ENCODE data around the gene FADS2. TPM values are rescaled to one million over a fixed set of nuclear protein-coding genes. Genes with fewer than 3 reads are reported as not detected.

The FADS2 gene
- polyA plus RNA-seq, 1 donor from 2014 or later = 145 TPM

- Histone ChIP-seq H3K27ac (ENCODE audit: low read length) (peak overlapping the region; percentile 95), H3K79me2 (replicated peaks; ENCODE audit: insufficient read depth, low read length) (peaks cover 29% of the 10 kb centered on the region), H3K4me3 (ENCODE audit: low read length) (peak overlapping the region; percentile 84), H2AFZ (ENCODE audit: low read depth, low read length) (peak overlapping the region; percentile 48), H3K9me3 (ENCODE audit: low read length) (no peaks in the 10 kb centered on the region), H3F3A (ENCODE audit: insufficient read depth, low read length, poor library complexity, severe bottlenecking) (no peaks in the 10 kb centered on the region), H3K9me2 (ENCODE audit: insufficient read depth, low read length) (no peaks in the 10 kb centered on the region), H3K4me2 (ENCODE audit: low read length) (peak overlapping the region; percentile 81), H3K9ac (ENCODE audit: low read length) (peak overlapping the region; percentile 92), H4K20me1 (ENCODE audit: insufficient read depth) (no peaks in the 10 kb centered on the region), H3K36me3 (ENCODE audit: insufficient read depth, low read length) (no peaks in the 10 kb centered on the region), H3K27me3 (ENCODE audit: insufficient read depth, low read depth, low read length) (no peaks in the 10 kb centered on the region)
- peak; percentile 14 for TF ChIP-seq REST (IDR thresholded peaks at IDR 0.05; ENCODE audit: borderline replicate concordance)
- no peak for TF ChIP-seq RAD21 (conservative IDR thresholded peaks at IDR 0.05)
- no peak for TF ChIP-seq TAF1 (IDR thresholded peaks at IDR 0.05; ENCODE audit: low read depth)
- TF ChIP-seq EZH2 (IDR thresholded peaks at IDR 0.05; ENCODE audit: borderline replicate concordance, insufficient read depth, low read length, poor library complexity, severe bottlenecking) = no peak
Measured at GRCh38 chr11:61791737-61792309, 36.3 kb upstream of the FADS2 start.

- H3F3A ChIP-seq (ENCODE audit: insufficient read depth, low read length, poor library complexity, severe bottlenecking) = no peaks in the 10 kb centered on the region
Measured at GRCh38 chr11:61792310-61793082, 35.6 kb upstream of the FADS2 start, which contains the start of the genes FEN1 and TMEM258. FEN1 (plus strand) TSS chr11:61792911; CDS start chr11:61795362, 2,451 bp downstream. TMEM258 (minus strand) TSS chr11:61792599; CDS start chr11:61792558, 41 bp downstream.

More at GRCh38 chr11:61792310-61793082, 35.6 kb upstream of the FADS2 start, which contains the start of the genes FEN1 and TMEM258:
- H3K79me2 ChIP-seq (replicated peaks; ENCODE audit: insufficient read depth, low read length) = peaks cover 29% of the 10 kb centered on the region
- H3K9ac ChIP-seq (ENCODE audit: low read length) = peak within 1 kb of the TSS; percentile 92
- H3K4me3 ChIP-seq (ENCODE audit: low read length) = peak within 1 kb of the TSS; percentile 84
- peak within 1 kb of the TSS; percentile 90 for H3K4me2 ChIP-seq (ENCODE audit: low read length)
- no peaks in the 10 kb centered on the region for H3K27me3 ChIP-seq (ENCODE audit: insufficient read depth, low read depth, low read length)
- peak within 1 kb of the TSS; percentile 48 for H2AFZ ChIP-seq (ENCODE audit: low read depth, low read length)
- peak; percentile 41 for TF ChIP-seq REST (IDR thresholded peaks at IDR 0.05; ENCODE audit: borderline replicate concordance)
- peak; percentile 81 for TF ChIP-seq POLR2AphosphoS5 (IDR thresholded peaks at IDR 0.05)
- no peak for TF ChIP-seq RAD21 (conservative IDR thresholded peaks at IDR 0.05)
- peak; percentile 81 for TF ChIP-seq TAF1 (IDR thresholded peaks at IDR 0.05; ENCODE audit: low read depth)
- peak; percentile 89 for TF ChIP-seq MXI1 (conservative IDR thresholded peaks at IDR 0.05; ENCODE audit: poor library complexity, severe bottlenecking)
- no peak for TF ChIP-seq SMC3 (conservative IDR thresholded peaks at IDR 0.05; ENCODE audit: poor library complexity)
- TF ChIP-seq EZH2 (IDR thresholded peaks at IDR 0.05; ENCODE audit: borderline replicate concordance, insufficient read depth, low read length, poor library complexity, severe bottlenecking) = no peak
- peak; percentile 45 for TF ChIP-seq EP300 (conservative IDR thresholded peaks at IDR 0.05; ENCODE audit: poor library complexity, severe bottlenecking)
- peak; percentile 40 for TF ChIP-seq CTCF (IDR thresholded peaks at IDR 0.05; ENCODE audit: poor library complexity, severe bottlenecking)
- H4K20me1 ChIP-seq (ENCODE audit: insufficient read depth) = no peaks in the 10 kb centered on the region
- H3K27ac ChIP-seq (ENCODE audit: low read length) = peak within 1 kb of the TSS; percentile 95
- H3K9me2 ChIP-seq (ENCODE audit: insufficient read depth, low read length) = no peaks in the 10 kb centered on the region
- no peaks in the 10 kb centered on the region for H3K36me3 ChIP-seq (ENCODE audit: insufficient read depth, low read length)
- H3K9me3 ChIP-seq (ENCODE audit: low read length) = no peaks in the 10 kb centered on the region
